Muscle layer of duodenum (tissue), 2 donors: Measurements from ENCODE around the gene RTL5.
A peak's percentile ranks its signal among the peaks of the same experiment; 100 is the strongest.

Experiments
- H3K27ac ChIP-seq: one replicate; pipeline ENCODE4 v1.7.0; 2013; ENCODE audit warnings: mild to moderate bottlenecking, low read length
- H3K27me3 ChIP-seq: one replicate; pipeline ENCODE4 v1.7.0; 2013; ENCODE audit warnings: low read depth, mild to moderate bottlenecking, control low read depth, low read length
- H3K36me3 ChIP-seq, 2 donors: one replicate each; pipeline ENCODE4 v1.7.0; 2013; ENCODE audit warnings: low read length in 2 of 2, control low read depth in 1 of 2, mild to moderate bottlenecking in 1 of 2; ENCODE audit not compliant: insufficient read depth in 2 of 2, control insufficient read depth in 1 of 2
- H3K4me1 ChIP-seq, 2 donors: one replicate each; pipeline ENCODE4 v1.7.0; 2013; ENCODE audit warnings: low read length in 2 of 2, mild to moderate bottlenecking in 2 of 2, control low read depth in 1 of 2, moderate library complexity in 1 of 2; ENCODE audit not compliant: insufficient read depth in 2 of 2, control insufficient read depth in 1 of 2
- H3K4me3 ChIP-seq, 2 donors: one replicate each; pipeline ENCODE4 v1.7.0; 2013; ENCODE audit warnings: low read length in 2 of 2, low read depth in 1 of 2, mild to moderate bottlenecking in 1 of 2
- H3K9me3 ChIP-seq, 2 donors: one replicate each; pipeline ENCODE4 v1.7.0; 2013; ENCODE audit warnings: low read length in 2 of 2, control low read depth in 1 of 2, mild to moderate bottlenecking in 1 of 2; ENCODE audit not compliant: control insufficient read depth in 1 of 2
- donor health status: healthy.

The RTL5 gene

DNA sequence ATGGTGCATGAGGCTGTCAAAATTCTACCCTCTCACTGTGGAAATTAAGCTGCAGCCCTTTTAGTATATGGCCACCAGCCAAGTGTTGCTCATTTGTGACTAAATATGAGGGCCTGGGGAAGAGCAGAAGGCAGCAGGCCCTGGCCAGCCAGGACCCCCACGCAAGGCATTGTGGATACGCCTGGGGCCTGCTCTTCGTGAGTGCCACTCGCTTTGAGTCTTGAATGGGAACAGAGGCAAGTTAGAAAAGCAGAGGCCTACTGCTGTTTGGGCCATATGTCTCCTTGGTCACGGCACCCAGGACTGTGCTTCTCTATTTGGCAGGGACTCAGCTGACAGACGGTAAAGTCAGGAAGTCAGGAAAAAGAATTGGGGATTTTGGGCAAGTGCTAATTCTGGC lies 10.9 kb downstream of the RTL5 start:
- no peak overlapping the region for H3K4me3 ChIP-seq
- no peaks in the 10 kb centered on the region for H3K9me3 ChIP-seq
- H3K27ac ChIP-seq, result peak overlapping the region; percentile 75
- no peaks in the 10 kb centered on the region for H3K36me3 ChIP-seq
- H3K27me3 ChIP-seq, result no peaks in the 10 kb centered on the region
- peaks cover under 1 to 41% of the 10 kb centered on the region in 2 donors for H3K4me1 ChIP-seq

DNA sequence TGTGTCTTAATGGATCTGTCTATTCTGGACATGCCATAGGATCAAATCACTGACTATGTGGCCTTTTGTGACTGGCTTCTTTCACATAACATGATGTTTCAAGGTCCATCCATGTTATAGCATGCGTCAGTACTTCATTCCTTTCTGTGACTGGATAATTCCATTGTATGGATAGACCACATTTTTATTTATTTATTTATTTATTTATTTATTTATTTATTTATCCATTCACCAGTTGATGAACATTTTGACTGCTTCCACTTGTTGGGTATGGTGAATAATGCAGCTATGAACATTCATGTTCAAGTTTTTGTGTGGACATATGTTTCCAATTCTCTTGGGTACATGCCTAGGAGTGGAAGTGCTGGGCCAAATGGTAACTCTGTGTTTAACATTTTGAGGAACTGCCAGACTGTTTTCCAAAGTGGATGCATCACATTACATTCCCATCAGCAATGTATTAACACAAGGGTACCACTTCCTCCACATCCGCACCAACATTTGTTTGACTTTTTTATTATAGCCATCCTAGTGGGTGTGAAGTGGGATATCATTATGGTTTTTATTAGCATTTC lies 14.0 kb downstream of the RTL5 start:
- no peaks in the 10 kb centered on the region for H3K36me3 ChIP-seq
- peaks cover 0 to 20% of the 10 kb centered on the region in 2 donors for H3K4me1 ChIP-seq
- no peaks in the 10 kb centered on the region for H3K27me3 ChIP-seq
- H3K9me3 ChIP-seq, result no peaks in the 10 kb centered on the region
- H3K27ac ChIP-seq, result no peak overlapping the region
- H3K4me3 ChIP-seq, result no peak overlapping the region

DNA sequence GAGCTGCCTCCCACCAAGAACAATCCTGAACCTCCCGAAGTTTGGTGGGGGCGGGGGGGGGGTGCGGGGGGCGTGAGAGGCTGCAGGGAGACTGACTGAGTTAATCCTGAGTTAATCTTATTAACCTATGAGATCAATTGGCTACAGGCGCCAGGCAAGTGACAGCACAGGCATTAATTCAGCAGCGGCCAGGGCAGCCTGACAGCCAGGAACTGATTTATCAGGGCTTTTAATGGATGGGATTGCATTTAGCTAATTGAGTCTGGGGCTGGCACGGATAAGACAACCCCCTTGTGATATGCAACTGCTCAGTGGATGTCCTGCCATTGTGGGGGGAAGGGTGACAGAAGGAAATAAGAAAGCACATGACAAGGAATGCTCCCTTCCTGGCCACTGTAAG lies 16.3 kb downstream of the RTL5 start:
- Histone ChIP-seq H3K4me3 (no peak overlapping the region), H3K9me3 (no peaks in the 10 kb centered on the region), H3K36me3 (no peaks in the 10 kb centered on the region), H3K27me3 (no peaks in the 10 kb centered on the region), H3K27ac (no peak overlapping the region), H3K4me1 (peaks cover 0 to 10% of the 10 kb centered on the region in 2 donors)

DNA sequence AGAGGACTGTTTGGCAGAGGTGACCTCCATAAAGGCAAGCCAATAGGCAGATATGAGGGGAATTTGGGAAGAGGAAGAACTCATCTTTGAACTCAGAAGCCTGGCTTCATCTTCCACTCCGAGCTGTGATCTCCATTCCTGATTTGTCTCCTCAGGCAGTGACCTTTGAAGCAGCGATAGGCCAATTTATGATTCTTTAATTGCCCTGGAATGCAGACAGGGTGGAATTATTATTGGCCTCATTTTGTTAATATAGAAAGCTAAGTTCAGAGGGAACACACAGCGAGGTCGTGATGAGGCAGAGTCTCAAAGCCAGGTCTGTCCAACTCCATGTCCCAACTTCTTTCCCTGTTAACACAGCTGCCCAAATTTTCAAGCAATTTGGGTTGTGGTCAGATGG lies 16.9 kb downstream of the RTL5 start:
- no peak overlapping the region for H3K4me3 ChIP-seq
- H3K27me3 ChIP-seq, result no peaks in the 10 kb centered on the region
- no peaks in the 10 kb centered on the region for H3K9me3 ChIP-seq
- peaks cover 0 to 10% of the 10 kb centered on the region in 2 donors for H3K4me1 ChIP-seq
- H3K27ac ChIP-seq, result no peak overlapping the region
- H3K36me3 ChIP-seq, result no peaks in the 10 kb centered on the region

DNA sequence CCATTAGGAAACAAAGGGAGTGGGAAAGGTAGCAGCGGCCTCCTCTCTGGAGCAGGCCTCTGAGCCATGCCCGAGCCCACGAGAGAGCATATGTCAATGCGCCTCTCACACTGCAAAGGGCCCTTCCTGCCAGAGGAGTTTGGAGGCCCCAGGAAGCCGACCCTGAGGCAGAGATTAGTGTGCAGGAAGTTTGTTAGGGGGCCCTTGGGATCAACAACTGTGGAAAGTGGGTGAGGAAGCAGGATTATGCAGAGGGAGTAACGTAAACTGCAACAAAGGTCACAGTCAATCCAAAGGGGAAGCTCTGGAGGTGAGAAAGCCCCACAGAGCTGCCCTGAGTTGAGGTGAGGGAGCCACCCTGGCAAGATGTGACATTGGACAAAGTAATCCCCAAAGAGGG lies 17.4 kb downstream of the RTL5 start:
- Histone ChIP-seq H3K27ac (no peak overlapping the region), H3K9me3 (no peaks in the 10 kb centered on the region), H3K4me3 (no peak overlapping the region), H3K36me3 (no peaks in the 10 kb centered on the region), H3K4me1 (peaks cover 0 to 10% of the 10 kb centered on the region in 2 donors), H3K27me3 (no peaks in the 10 kb centered on the region)

DNA sequence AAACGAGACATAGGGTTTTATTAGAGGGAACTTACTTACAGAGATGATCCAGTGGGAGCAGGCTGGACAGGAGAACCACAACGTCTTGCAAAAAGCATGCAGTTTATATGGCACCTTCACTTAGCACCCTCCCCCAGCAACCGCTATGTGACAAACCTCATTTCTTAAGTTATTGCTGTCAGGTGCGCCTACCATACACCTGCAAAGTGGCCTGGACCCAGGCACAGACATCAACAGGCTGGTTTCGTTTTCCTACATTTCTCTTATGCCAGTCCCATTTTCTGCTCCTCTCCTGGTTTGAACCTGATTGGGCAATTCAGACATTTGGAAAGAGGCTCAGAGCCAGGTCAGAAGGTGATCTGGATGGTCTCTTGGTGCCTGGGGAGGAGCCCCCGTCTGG lies 18.3 kb downstream of the RTL5 start:
- Histone ChIP-seq H3K4me1 (peaks cover 0 to 10% of the 10 kb centered on the region in 2 donors), H3K27me3 (no peaks in the 10 kb centered on the region), H3K9me3 (no peaks in the 10 kb centered on the region), H3K4me3 (no peak overlapping the region), H3K36me3 (no peaks in the 10 kb centered on the region), H3K27ac (no peak overlapping the region)

DNA sequence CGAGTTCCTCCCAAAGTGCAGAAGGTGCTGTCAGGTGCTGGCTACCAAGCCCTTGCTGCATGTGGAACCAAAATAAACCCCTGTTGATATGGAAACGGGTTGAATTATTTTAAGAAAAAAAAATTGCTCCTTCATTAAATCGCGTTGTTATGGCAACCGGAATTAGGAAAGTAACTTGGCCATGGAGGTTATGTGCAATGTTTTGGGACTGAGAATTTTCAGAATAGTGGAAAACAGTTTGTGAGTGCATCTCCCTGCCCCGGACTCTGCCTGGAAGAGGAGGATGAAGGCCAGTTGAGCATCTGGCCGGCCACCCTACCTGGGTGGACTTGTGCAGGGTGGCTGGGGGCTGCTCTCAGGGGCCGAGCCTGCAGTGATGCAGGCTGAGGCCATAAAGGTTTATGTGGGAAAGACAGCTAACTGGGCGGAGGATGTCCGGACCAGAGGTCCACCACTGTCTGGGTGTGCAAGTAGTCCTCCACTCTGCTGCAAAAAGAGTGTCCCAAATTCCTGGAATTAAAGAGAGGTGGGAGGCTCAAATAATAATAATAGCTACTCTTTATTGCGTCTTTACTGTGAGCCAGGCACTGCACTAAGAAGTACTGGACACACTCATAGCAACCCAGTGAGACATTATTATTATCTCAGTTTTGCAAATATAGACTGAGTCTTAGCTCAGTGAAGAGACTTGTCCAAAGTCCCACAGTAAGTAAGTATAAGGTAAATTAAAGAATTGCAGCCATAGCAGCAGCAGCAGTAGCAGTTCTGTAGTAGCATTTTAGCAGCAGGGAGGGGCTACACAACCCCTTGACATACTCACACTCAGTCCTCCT lies 20.6 kb downstream of the RTL5 start:
- Histone ChIP-seq H3K4me1 (peaks cover 0 to 10% of the 10 kb centered on the region in 2 donors), H3K27ac (no peak overlapping the region), H3K36me3 (no peaks in the 10 kb centered on the region)

DNA sequence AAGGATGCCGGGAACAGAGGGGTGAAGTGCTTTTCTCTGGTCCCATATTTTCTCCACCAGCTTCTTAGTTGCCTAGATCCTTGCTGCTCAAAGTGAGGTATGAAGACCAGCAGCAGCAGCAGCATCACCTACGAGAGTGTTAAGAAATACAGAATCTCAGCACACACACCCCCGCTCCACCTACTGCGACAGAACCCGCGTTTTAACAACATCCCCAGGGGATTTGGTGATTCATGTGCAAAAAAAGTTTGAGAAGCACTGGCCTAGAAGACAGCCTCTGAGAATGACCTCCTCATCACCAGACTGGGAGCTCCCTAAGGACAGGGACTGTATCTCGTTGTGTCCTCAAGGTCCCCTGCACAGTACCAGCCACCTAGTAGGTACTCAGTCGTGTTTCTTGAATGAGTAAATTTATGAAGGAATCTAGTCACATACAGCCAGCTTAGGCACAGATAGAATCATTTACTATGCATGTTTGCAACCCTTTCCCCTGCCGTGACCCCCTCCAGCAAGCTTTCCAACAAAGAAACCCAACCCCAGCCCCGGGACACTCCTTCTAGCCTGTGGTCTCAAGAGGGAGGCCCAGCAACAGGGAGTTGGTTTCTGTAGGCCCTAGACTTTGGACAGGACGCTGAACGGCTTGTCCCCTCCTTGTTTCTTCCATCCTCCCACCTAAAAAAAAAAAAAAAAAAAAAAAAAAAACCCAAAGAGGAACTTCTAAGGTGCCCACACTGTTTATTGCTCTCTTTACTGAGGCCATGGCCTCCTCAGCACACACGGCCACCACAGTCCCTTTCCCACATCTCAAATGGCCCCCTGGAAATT lies 21.5 kb downstream of the RTL5 start:
- H3K27me3 ChIP-seq, result no peaks in the 10 kb centered on the region
- no peak overlapping the region for H3K4me3 ChIP-seq
- H3K36me3 ChIP-seq, result no peaks in the 10 kb centered on the region
- H3K27ac ChIP-seq, result no peak overlapping the region
- H3K9me3 ChIP-seq, result no peaks in the 10 kb centered on the region
- H3K4me1 ChIP-seq, result peaks cover 0 to 10% of the 10 kb centered on the region in 2 donors

More for the DNA sequence above, 20.6 kb downstream of the RTL5 start:
- H3K4me3 ChIP-seq, result no peak overlapping the region
- H3K9me3 ChIP-seq, result no peaks in the 10 kb centered on the region
- no peaks in the 10 kb centered on the region for H3K27me3 ChIP-seq

DNA sequence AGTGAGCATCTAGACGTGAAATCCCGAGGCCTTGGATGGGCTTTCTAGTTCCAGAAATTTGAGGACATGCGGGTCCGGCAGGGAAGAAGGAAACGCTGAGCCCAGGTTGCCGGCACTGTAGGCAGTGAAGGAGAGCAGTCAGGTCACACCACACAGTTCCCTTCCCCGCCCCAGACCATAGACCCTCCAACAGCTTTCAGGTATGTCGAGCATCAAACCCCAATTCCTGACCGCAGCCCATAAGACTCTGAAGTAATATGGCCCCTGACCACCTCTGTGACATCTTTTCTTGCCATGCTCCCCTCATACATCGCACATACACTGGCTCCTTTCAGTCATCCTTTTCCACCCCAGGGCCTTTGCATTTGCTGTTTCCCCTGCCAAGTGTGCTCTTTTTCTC lies 23.0 kb downstream of the RTL5 start:
- H3K27ac ChIP-seq, result no peak overlapping the region
- H3K9me3 ChIP-seq, result no peaks in the 10 kb centered on the region
- no peaks in the 10 kb centered on the region for H3K27me3 ChIP-seq
- H3K36me3 ChIP-seq, result no peaks in the 10 kb centered on the region
- no peak overlapping the region for H3K4me3 ChIP-seq
- peaks cover 0 to 6% of the 10 kb centered on the region in 2 donors for H3K4me1 ChIP-seq

DNA sequence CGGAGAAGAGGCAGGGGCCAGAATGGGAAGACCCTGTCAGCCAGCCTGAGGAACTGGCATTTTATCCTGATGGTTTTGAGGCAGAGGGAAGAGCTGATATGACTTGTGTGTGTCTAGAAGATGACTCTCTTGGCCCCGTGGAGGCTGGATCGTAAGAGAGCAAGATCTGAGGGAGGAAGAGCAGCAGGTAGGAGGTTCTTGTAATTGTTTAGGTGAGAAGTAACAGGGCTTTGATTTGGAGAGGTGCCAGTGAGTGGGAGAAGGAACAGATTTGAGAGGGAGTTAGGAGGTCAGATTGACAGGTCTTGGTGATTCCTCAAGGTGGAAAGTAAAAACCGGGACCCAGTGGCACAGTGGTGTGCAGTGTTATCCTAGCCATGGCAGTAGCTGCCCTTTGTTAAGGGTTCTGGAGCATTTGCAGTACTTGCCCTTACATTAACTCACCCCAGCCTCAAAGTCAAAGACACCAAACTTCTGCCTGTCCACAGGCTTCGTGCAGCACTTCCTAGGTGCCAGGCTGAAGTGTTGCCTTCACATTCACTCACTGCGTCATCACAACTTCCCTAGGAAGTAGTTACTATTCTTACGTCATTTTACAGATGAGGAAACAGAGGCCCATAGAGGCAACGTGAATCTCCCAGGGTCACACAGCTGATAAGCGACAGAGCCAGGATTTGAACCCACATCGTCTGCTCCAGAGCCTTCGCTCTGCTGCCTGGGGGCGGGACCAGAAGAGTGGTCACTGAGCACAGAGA lies 23.7 kb downstream of the RTL5 start:
- Histone ChIP-seq H3K27ac (peak overlapping the region; percentile 23), H3K27me3 (no peaks in the 10 kb centered on the region), H3K4me3 (no peak overlapping the region), H3K9me3 (no peaks in the 10 kb centered on the region), H3K4me1 (peaks cover 0 to 3% of the 10 kb centered on the region in 2 donors), H3K36me3 (no peaks in the 10 kb centered on the region)

DNA sequence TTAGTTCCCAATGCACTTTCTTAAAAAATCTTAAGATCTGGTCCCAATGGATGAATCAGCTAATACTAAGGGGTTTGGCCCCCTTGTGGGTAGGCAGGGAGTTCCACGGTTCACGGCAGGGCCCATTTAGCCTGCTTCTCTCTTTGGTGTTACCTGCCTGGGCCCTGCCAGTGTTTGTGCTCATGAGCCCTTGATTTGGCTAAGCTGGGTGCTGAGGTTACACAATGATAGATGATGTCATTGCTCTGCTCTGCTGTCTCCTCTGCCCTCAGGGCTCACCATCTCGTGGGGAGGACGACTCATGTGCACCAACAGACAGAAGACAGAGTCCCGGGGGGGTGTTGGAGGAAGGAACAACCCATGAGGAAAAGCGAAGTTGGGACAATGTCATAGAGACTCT lies 24.4 kb downstream of the RTL5 start:
- Histone ChIP-seq H3K4me3 (no peak overlapping the region), H3K9me3 (no peaks in the 10 kb centered on the region), H3K27me3 (no peaks in the 10 kb centered on the region), H3K27ac (peak overlapping the region; percentile 23), H3K4me1 (peaks cover 0 to 3% of the 10 kb centered on the region in 2 donors), H3K36me3 (no peaks in the 10 kb centered on the region)
